Activated CD8-positive, alpha-beta memory T cell treated with anti-CD3 and anti-CD28 coated beads, Interleukin-2, amount 50 U/mL, for 4 hours (primary cell): Measurements from ENCODE around the gene MBP.
"Not testable (repeated sequence)": the region's sequence is repeated elsewhere in the genome, so short reads cannot be mapped to it uniquely, and the experiment has no call there.

Source experiments
- DNase-seq: peaks from one replicate; pipeline ENCODE4 v3.0.0-alpha.2; 2020

MBP gene

DNA sequence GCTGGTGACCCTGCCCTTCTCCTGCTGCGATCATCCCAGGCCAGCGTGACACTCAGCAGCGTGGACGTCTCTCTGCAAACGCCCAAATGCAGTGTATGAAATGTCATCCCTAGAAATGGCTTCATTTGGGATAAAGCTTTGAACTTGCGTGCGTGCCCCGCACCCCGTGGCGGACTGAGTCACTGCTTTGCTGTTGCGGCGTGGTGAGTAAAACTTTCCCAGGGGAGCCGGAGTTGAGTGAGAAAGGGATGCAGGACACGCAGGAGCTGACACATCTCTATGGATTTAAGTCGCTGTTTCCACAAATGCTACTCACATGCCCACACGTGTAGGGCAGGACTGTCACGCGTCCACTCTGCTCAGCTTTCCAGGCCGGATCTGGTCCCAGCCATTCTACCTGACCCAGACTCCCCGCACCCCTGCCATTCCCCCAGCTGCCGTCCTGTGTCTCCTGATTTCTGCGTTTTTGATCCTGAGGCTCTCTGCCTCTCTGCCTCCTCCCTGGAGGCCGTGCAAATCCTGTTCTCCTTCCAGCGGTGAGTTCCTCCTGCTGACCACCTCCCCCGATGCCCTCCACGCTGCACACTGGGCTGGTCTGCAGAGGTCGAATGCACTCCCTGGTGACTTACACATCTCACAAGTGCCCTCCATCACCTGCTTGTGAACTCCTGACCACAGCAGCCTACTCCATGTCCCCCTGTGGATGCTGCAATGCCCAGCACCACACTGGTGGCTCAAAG is 88.9 kb downstream of the MBP start:
- no peak for DNase-seq

DNA sequence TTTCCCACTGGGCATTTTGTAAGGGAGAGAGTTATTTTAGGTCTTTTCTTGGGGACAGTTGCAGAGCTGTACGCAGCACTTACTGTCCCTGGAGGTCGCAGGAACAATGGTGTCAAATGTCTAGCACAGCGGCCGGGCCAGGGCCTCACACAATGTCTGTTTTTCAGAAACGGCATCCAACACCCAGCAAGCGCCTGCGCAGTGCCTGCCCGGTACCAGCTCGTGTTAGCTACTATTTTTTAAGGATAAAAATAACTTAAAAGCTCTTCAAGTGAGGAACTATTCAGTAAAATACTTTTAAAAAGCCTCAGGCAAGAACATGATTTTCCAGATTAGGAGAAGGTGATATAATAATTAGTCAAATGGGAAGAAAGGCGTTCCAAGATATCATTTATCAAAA is 90.0 kb downstream of the MBP start:
- no peak for DNase-seq

GRCh38 chr18:77039196-77040130 is 93.1 kb downstream of the MBP start:
- no peak for DNase-seq

- no peak for DNase-seq
Observed at GRCh38 chr18:77038182-77038858, 94.3 kb downstream of the MBP start.

GRCh38 chr18:77037567-77037966 is 95.0 kb downstream of the MBP start:
- no peak for DNase-seq

GRCh38 chr18:77035380-77036187 is 97.0 kb downstream of the MBP start:
- no peak for DNase-seq

GRCh38 chr18:77033575-77033974 is 99.0 kb downstream of the MBP start:
- no peak for DNase-seq

- no peak for DNase-seq
Observed at GRCh38 chr18:77032181-77032701, 100.3 kb downstream of the MBP start.

DNA sequence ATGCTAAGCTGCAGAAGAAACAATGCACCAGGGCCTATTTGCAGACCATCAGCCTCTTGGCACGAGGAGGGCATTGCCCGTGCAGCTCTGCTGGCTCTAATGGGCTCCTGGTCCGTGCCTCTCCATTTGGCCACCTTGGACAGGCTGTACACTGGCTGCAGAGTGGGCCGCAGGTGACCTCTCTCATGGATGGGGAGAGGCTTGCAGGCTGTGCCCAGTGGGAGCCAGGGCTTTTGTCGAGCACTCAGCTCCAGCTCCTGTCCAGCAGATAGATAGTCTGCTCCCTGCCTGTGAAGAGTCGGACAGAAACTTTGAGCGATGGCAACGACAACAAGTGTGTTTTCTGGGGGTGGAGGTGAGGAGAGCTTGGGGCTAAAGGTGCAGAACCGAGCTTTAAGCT is 100.9 kb downstream of the MBP start:
- DNase-seq: no peak

DNA sequence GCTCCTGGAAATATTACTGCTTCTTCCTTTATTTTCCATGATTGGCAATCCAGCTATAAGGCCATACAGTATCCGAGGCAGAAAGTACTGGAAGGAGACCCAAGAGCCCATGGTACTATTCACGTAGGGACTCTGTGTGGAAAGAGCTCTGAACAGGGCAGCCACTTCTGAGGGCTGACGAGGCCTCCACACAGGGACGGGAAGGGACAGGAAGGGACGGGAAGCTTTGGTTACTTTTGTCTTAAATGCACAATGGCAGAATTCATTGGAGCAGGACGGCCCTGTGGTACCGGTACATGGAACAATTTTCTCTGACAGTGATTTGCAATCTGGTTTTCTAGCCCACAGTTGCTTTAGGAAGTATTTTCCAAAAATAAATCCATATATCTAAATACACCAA is 102.4 kb downstream of the MBP start:
- no peak for DNase-seq

- DNase-seq: no peak
Observed at GRCh38 chr18:77025831-77026363, 106.7 kb downstream of the MBP start.

- DNase-seq: no peak
Observed at GRCh38 chr18:77025123-77025522, 107.5 kb downstream of the MBP start.

GRCh38 chr18:77024476-77024875 is 108.1 kb downstream of the MBP start:
- DNase-seq: no peak

DNA sequence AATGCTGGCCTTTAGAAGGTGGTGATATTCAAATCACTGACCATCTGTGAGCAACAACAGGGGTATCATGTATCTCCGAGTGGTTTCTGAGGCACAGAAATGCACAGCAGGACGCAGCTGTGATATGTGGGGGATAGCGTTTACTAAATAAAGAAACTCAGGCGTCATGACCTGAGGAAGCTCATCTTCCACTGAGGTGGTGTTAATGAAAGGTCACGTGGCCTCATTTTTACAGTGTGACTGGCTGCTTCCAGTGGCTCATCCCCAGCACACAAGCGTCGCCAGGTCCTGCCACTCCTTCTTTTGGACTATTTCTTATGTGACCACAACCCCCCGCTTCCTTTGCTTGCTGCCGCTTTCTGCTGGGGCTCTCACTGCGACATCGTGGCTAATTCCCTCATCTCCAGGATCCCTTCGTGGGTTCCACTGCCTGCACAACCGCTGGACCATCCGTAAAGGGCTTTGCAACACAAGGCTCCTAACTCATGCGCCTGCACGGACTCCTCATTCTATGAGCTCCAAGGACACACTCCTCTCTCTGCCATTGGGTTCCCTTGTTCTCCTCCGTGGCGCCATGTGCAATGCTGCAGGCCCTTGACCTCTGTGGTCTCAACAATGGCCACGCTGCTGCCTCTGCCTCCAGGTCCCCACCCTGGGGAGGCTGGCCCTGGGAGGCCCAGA is 109.3 kb downstream of the MBP start:
- DNase-seq: no peak

DNA sequence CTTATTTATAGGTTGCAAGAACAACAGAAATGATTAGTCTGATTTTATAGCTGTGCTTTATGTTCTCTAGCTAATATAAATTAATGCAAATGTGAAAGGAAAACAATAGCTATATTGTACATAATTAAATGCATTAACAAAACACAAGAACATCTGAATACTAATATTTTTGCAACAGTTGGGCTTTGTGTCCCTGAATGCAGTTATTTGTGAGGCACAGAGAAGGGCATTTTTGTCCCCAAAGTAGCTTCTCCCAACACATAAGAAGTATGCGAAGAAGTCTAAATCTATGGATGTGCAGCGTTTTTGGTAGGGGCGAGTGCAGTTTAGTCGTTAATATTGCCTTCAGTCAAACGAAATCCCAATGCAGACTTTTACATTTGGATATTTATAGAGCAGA is 110.0 kb downstream of the MBP start:
- DNase-seq: no peak

DNA sequence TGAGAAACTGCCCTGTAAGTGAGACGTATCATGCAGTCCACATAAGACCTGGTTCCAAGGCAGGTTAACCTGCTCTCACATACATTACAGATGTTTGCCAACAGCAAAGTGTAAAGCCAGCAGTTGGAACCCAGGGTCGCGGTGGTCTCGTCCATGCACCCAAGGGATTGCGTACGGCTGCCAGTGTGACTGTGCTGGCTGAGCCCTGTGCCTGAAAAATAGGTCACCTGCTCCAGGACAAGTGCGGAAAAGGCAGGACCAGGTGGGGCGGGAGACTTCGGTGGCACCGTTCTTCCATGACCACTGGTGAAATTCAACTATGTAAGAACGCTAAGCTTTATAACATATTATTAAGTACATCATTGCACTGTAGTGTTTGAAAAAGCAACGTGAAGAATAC is 110.5 kb downstream of the MBP start:
- no peak for DNase-seq

- not testable (repeated sequence) for DNase-seq
Observed at GRCh38 chr18:77021478-77021877, 111.1 kb downstream of the MBP start.

GRCh38 chr18:77021075-77021474 is 111.5 kb downstream of the MBP start:
- DNase-seq: no peak

- no peak for DNase-seq
Observed at GRCh38 chr18:77020561-77020960, 112.0 kb downstream of the MBP start.

GRCh38 chr18:77019641-77020040 is 112.9 kb downstream of the MBP start:
- DNase-seq: no peak

- not testable (repeated sequence) for DNase-seq
Observed at GRCh38 chr18:77018650-77019049, 113.9 kb downstream of the MBP start.

- no peak for DNase-seq
Observed at GRCh38 chr18:77017355-77017754, 115.2 kb downstream of the MBP start.
